GM18517 (cell line): Measurements from ENCODE around the gene GEMIN7.
A peak's percentile ranks its signal among the peaks of the same experiment; 100 is the strongest.

Source experiments
- ATAC-seq: cut with Tn5 transposase; IDR thresholded peaks from one replicate; pipeline ENCODE4 v1.9.1; 2021; ENCODE audit warnings: mild to moderate bottlenecking, moderate library complexity; ENCODE audit not compliant: unreplicated experiment

GEMIN7 gene

DNA sequence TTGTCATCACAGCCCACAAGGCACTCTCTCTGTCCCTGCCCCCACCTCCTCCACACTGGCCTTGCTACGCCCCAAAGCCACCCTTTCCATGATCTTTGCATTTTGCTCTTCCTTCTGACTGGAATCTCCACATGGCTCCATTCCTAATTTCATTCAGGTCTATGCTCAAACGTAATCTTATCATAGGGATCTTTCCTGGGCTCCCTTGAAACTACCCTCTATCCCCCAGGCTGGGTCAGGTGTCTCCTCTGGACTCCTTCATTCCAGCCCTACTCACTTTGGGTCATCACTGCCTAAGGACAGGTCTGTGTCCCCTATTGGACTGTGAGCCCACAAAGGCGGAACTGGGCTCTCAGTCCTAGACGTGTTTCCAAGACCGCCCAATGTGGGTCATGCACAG lies 3.1 kb downstream of the GEMIN7 start:
- no peak for ATAC-seq

DNA sequence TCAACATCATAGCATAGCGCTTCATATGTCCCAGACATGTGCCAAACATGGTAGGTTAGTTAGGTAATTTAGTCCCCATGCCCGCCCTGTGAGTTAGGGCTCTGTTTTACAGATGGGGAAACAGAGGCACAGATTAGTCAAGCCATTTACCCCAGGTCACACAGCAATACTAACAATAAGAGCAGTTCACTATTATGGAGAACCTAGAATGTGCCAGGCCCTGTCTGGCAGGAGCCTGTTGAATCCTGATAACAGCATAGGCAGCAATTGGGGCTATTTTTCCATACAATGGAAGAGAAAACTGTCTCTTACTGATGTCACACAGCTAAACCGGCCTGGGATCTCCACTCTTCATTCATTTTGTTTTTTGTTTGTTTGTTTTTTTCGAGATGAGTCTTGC lies 7.4 kb downstream of the GEMIN7 start:
- ATAC-seq: no peak

DNA sequence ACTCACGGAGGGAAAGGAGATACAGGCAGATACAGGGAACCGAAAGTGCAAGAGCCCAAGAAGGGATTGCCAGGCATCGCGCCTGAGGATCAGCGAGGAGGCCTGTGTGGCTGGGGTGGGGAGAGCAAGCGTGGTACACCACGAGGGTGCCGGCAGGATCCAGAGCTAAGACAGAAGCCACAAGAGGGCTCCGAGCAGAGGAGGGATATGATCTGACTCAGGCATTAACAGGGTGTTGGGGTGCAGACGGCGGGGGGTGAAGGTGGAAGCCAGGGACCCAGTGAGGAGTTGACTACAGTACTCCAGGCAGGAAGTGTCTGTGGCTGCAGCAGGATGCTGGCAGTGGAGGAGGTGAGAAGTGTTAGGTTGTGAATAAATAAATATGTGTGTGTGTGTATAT lies 8.5 kb downstream of the GEMIN7 start:
- no peak for ATAC-seq

- no peak for ATAC-seq
Observed at GRCh38 chr19:45090034-45090433, 11.0 kb downstream of the GEMIN7 start.

- ATAC-seq: no peak
Observed at GRCh38 chr19:45090606-45091005, 11.5 kb downstream of the GEMIN7 start.

- peak; percentile 49 for ATAC-seq
Observed at GRCh38 chr19:45091031-45091923, 12.2 kb downstream of the GEMIN7 start.

DNA sequence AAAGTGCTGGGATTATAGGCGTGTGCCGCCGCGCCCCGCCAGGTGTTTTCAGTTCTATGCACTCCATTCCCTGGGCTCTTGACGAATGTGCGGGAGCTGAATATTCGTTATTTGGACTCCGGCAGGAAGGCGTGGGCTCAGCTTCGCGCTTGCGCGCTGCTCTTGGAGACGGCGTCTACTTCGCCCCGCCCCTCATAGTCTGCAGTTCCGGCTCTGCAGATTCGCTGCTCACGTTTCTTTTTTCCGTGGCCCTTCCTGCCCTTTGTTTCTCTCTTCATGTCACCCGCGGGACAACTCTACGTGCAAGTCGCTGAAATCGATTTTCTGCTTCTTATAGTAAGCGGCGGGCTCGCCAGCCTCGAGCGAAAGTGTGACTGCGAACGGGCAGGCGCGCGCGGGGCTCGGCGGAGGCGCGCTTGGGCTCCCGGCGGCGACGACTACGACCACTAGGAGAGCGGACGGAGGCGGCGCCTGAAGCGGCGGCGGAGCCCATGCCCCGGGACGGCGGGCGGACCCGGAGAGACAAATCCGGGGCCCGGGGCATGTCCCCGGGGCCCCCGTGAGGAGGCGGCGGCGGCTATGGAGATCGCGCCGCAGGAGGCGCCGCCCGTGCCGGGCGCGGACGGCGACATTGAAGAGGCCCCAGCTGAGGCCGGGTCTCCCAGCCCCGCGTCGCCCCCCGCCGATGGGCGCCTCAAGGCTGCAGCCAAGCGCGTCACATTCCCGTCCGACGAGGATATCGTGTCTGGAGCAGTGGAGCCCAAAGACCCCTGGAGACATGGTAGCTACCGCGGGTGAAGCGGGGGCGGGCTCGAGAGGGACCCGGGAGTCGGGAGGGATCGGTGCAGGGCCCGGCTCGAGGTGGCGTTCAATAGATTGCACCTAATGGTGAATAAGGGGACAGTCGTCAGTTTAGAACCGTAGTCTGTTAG lies 14.0 kb downstream of the GEMIN7 start, which contains the start of gene PPP1R37:
Gene PPP1R37, plus strand, starts transcription at position 433 of the 932 bp plus-strand sequence. Its CDS starts 147 bp downstream, at position 580.
- ATAC-seq: peak; percentile 47

GRCh38 chr19:45094137-45094536 lies 15.1 kb downstream of the GEMIN7 start:
- no peak for ATAC-seq

- no peak for ATAC-seq
Observed at GRCh38 chr19:45094707-45095106, 15.6 kb downstream of the GEMIN7 start.

GRCh38 chr19:45095496-45096413 lies 16.7 kb downstream of the GEMIN7 start:
- no peak for ATAC-seq

GRCh38 chr19:45096700-45097099 lies 17.6 kb downstream of the GEMIN7 start:
- no peak for ATAC-seq

DNA sequence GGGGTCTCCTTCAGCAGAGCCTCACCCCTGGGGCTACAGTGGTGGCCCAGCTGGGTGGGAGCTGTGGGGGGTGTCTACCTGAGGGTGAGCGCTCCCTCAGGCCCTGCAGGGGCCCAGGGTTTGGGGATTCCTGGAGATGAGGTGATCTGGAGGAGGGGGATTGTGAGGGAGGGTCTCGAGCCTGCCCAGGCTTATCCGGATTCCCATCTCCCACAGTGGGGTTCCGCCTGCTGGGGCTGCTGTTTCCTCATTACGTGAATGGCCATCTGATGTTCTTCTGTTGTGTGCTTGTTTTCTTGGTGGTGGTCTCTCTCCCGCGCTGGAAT lies 18.4 kb downstream of the GEMIN7 start:
- no peak for ATAC-seq

GRCh38 chr19:45097776-45098520 lies 18.9 kb downstream of the GEMIN7 start:
- no peak for ATAC-seq

DNA sequence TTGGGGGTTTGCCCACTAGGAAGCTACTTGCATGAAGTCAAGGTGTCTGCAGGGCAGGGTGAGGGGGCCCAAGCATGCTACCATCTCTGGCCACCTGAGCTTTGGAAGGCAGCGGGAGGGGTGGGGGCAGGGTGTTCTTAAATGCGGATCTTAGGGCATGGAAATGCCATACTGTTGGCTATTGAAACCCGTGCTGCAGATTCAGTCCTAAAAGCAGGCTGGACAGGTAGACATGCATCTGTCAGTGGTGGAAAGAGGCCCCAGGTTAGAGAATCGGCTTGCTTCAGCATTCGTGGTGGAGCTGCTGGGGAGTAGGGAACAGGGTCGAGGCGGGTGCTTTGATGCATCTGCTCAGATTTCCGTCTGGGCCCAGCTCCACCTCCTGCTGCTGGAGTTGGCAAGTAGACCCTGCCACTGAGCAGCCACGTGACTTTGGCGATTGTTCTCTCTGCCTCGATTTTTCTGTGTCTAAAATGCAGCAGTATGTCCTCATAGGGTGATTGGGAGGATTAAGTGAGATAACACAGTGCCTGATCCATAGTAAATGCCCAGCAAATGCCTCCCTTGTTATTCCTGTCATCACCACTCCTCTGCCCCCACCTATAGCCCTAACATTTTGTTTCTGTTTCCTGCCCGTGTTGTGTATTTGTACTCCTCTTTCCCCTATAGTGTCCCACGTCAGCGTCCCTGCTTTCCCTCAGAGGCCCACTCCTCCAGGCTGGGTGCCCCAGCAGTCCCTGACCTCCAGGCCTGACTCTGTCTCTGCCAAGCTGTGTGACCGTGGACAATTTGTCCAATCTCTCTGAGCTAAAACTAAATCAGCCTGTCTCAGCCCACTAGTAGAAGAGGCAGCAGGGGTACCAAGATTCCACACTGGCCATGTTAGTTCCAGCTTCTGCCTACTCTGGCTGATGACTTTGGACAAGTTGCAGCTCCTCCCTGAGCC lies 19.7 kb downstream of the GEMIN7 start:
- no peak for ATAC-seq

GRCh38 chr19:45099467-45100191 lies 20.6 kb downstream of the GEMIN7 start:
- no peak for ATAC-seq

GRCh38 chr19:45100201-45100600 lies 21.1 kb downstream of the GEMIN7 start:
- no peak for ATAC-seq

DNA sequence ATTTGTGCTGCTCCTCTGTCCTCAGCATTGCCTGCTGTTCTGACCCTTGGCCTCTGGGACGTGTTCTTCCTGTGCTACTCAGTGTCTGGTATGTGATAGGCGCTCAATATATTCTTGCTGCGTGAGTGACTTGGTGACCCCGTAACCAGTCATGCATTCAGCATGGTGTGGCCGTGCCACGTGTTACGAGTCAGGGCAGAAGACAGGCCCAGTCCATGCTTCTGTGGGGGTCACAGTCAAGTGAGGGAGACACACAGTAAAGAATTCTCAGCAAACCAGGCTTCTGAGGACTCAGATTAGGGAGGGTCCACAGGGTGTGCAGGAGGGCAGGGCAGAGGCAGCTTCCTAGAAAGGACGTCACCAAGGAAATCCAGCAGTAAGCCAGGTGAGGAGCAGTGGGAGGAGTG lies 21.8 kb downstream of the GEMIN7 start:
- ATAC-seq: no peak

- ATAC-seq: no peak
Observed at GRCh38 chr19:45101806-45102205, 22.7 kb downstream of the GEMIN7 start.
